ENCODE results near the gene AAMP. TPM values are rescaled to one million over a fixed set of nuclear protein-coding genes. Genes with fewer than 3 reads are reported as not detected.
A peak's percentile ranks its signal among the peaks of the same experiment; 100 is the strongest.

AAMP gene
- total RNA-seq, 4 donors from 2014 or later = 87.1 to 134 (median 96.0) TPM

GRCh38 chr2:218284106-218284811, 14.3 kb upstream of the AAMP start:
- ATAC-seq (peak; percentile 34 to 57), DNase-seq (peak; percentile 82 to 89)
- intact Hi-C loops (cut with DNase I; ENCODE audit: low total_unique reads) = loop anchor here (2.0 to 10.0 kb wide), 5 partner anchors 13 to 1599 kb away; partner anchors contain the start of genes AAMP, DNAJB2 and PNKD
- Histone ChIP-seq H3K4me1 (peaks cover 76 to 84% of the 10 kb centered on the region in 2 donors), H3K27me3 (no peaks in the 10 kb centered on the region), H3K36me3 (peaks cover 0 to 26% of the 10 kb centered on the region in 2 donors), H3K9me3 (no peaks in the 10 kb centered on the region), H3K4me3 (peak overlapping the region; percentile 24 to 40 (median 32)), H3K27ac (peak overlapping the region; percentile 93 to 100 (median 98))
- in situ Hi-C loops (cut with MboI; ENCODE audit: low sequenced_read_pairs in 4 of 4) = loop anchor here in 3 of 4 donors (25.0 kb wide), 1 partner anchor 378 kb away; the partner anchor contains the start of genes BCS1L (in 3 of the 3), RNF25 (in 3 of the 3), STK36 (in 3 of the 3) and ZNF142 (in 3 of the 3)
- no peak for TF ChIP-seq CTCF (IDR thresholded peaks at IDR 0.05 in 4 of 5, conservative IDR thresholded peaks at IDR 0.05 in 1 of 5)
- TF ChIP-seq POLR2A (IDR thresholded peaks at IDR 0.05) = peak in 1 of 2 donors; percentile 60

- peak; percentile 62 to 84 for DNase-seq
These were observed 12.4 kb upstream of the AAMP start for GRCh38 chr2:218282173-218282991.

GRCh38 chr2:218281449-218281848, 11.5 kb upstream of the AAMP start:
- ATAC-seq (peak; percentile 63 to 64), DNase-seq (peak; percentile 77 to 89)
- Histone ChIP-seq H3K36me3 (peaks cover 0 to 54% of the 10 kb centered on the region in 2 donors), H3K9me3 (no peaks in the 10 kb centered on the region), H3K4me3 (peak overlapping the region in 2 of 4 donors; percentile 22 to 32), H3K27ac (peak overlapping the region; percentile 93 to 100 (median 98)), H3K4me1 (peaks cover 55 to 57% of the 10 kb centered on the region in 2 donors), H3K27me3 (no peaks in the 10 kb centered on the region)
- intact Hi-C loops (cut with DNase I; ENCODE audit: low total_unique reads) = loop anchor here (10.0 kb wide), 4 partner anchors 377 to 1597 kb away; partner anchors contain the start of gene DNAJB2
- in situ Hi-C loops (cut with MboI; ENCODE audit: low sequenced_read_pairs in 4 of 4) = loop anchor here in 3 of 4 donors (25.0 kb wide), 1 partner anchor 381 kb away; the partner anchor contains the start of genes BCS1L (in 3 of the 3), RNF25 (in 3 of the 3), STK36 (in 3 of the 3) and ZNF142 (in 3 of the 3)
- TF ChIP-seq POLR2A (IDR thresholded peaks at IDR 0.05) (no peak), CTCF (IDR thresholded peaks at IDR 0.05 in 4 of 5, conservative IDR thresholded peaks at IDR 0.05 in 1 of 5) (no peak)

More at GRCh38 chr2:218282173-218282991, 12.4 kb upstream of the AAMP start:
- Histone ChIP-seq H3K4me1 (peaks cover 57 to 66% of the 10 kb centered on the region in 2 donors), H3K36me3 (peaks cover 0 to 45% of the 10 kb centered on the region in 2 donors), H3K27ac (peak overlapping the region; percentile 93 to 100 (median 98)), H3K4me3 (peak overlapping the region; percentile 15 to 32 (median 20)), H3K9me3 (no peaks in the 10 kb centered on the region), H3K27me3 (no peaks in the 10 kb centered on the region)
- in situ Hi-C loops (cut with MboI; ENCODE audit: low sequenced_read_pairs in 4 of 4) = loop anchor here in 3 of 4 donors (25.0 kb wide), 1 partner anchor 380 kb away; the partner anchor contains the start of genes BCS1L (in 3 of the 3), RNF25 (in 3 of the 3), STK36 (in 3 of the 3) and ZNF142 (in 3 of the 3)
- peak; percentile 25 to 28 for ATAC-seq
- intact Hi-C loops (cut with DNase I; ENCODE audit: low total_unique reads) = loop anchor here (10.0 kb wide), 4 partner anchors 378 to 1598 kb away; partner anchors contain the start of gene DNAJB2
- TF ChIP-seq CTCF (IDR thresholded peaks at IDR 0.05 in 4 of 5, conservative IDR thresholded peaks at IDR 0.05 in 1 of 5) (no peak), POLR2A (IDR thresholded peaks at IDR 0.05) (peak in 1 of 2 donors; percentile 45)

- Histone ChIP-seq H3K4me3 (no peak overlapping the region), H3K27me3 (no peaks in the 10 kb centered on the region), H3K9me3 (no peaks in the 10 kb centered on the region), H3K36me3 (peaks cover 0 to 65% of the 10 kb centered on the region in 2 donors), H3K4me1 (peaks cover 44 to 46% of the 10 kb centered on the region in 2 donors), H3K27ac (peak overlapping the region in 3 of 4 donors; percentile 93 to 100 (median 100))
- in situ Hi-C loops (cut with MboI; ENCODE audit: low sequenced_read_pairs in 4 of 4) (loop anchor here in 3 of 4 donors (25.0 kb wide), 1 partner anchor 382 kb away; the partner anchor contains the start of genes BCS1L (in 3 of the 3), RNF25 (in 3 of the 3), STK36 (in 3 of the 3) and ZNF142 (in 3 of the 3)), intact Hi-C loops (cut with DNase I; ENCODE audit: low total_unique reads) (loop anchor here (10.0 kb wide), 4 partner anchors 376 to 1596 kb away; partner anchors contain the start of gene DNAJB2)
- DNase-seq (no peak), ATAC-seq (no peak)
- TF ChIP-seq CTCF (IDR thresholded peaks at IDR 0.05 in 4 of 5, conservative IDR thresholded peaks at IDR 0.05 in 1 of 5) (no peak), POLR2A (IDR thresholded peaks at IDR 0.05) (no peak)
These were observed 10.4 kb upstream of the AAMP start for GRCh38 chr2:218280260-218280870.

Data from gastrocnemius medialis (tissue), 4 donors.